ENCODE results near the gene DNAI4. TPM values are rescaled to one million over a fixed set of nuclear protein-coding genes. Genes with fewer than 3 reads are reported as not detected.

Gene DNAI4
- total and polyA plus RNA-seq, 9 of the 15 experiments (the other 6 are each of a cell fraction or from before 2014, with no cell fraction given), result 0.57 to 4.8 (median 2.6) TPM; not detected in 1

DNA sequence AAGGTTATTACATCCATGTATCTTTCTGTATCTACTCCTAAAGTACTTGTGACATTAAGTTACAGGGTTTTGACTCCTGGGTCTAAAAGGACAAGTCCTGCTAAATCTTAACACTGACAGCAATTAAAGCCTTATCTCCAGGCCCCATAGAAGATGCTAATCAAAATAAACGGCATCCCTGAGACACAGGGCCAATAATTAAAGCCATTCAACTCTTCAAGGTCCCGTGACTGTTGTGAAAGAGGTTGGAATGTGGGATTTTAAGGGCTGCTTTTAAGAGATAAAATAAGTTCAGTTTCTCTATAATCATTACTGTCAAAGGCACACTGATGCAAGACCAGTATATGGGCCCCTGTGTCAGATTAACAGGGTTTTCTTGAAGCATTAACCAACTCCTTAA lies 8.3 kb downstream of the DNAI4 start (continued):
- TF ChIP-seq RAD51 (IDR thresholded peaks at IDR 0.05; ENCODE audit: borderline replicate concordance, low read depth) (peak; percentile 60; the same call in 1 of the 2 replicates), NBN (IDR thresholded peaks at IDR 0.05; ENCODE audit: low read depth) (peak; percentile 74; the same call in 1 of the 2 replicates), ZNF584 (CRISPR knock-in tag; IDR thresholded peaks at IDR 0.05; ENCODE audit: low read depth) (peak; percentile 80; the same call in 1 of the 2 replicates), GATAD2B (IDR thresholded peaks at IDR 0.05; ENCODE audit: borderline replicate concordance) (peak; percentile 51; the same call in 1 of the 2 replicates), TOE1 (IDR thresholded peaks at IDR 0.05; ENCODE audit: borderline replicate concordance) (peak; percentile 81; the same call in 1 of the 2 replicates), TOE1 (CRISPR knock-in tag; IDR thresholded peaks at IDR 0.05; ENCODE audit: borderline replicate concordance, low read depth) (no peak), RHOXF2B (CRISPR knock-in tag; conservative IDR thresholded peaks at IDR 0.05) (no peak), JUND (IDR thresholded peaks at IDR 0.05; ENCODE audit: borderline replicate concordance, low read depth, low read length) (peak; percentile 42; the same call in 1 of the 2 replicates), JUND (tag; IDR thresholded peaks at IDR 0.05; ENCODE audit: borderline replicate concordance, low read depth, low read length) (no peak), BHLHE40 (IDR thresholded peaks at IDR 0.05; ENCODE audit: low read length) (peak; percentile 95), ZBTB17 (CRISPR knock-in tag; IDR thresholded peaks at IDR 0.05) (peak; percentile 50; the same call in 1 of the 2 replicates), GABPB1 (CRISPR knock-in tag; IDR thresholded peaks at IDR 0.05) (no peak), CREB1 (IDR thresholded peaks at IDR 0.05) (no peak), CREB1 (CRISPR knock-in tag; IDR thresholded peaks at IDR 0.05) (no peak), U2AF1 (optimal IDR thresholded peaks at IDR 0.05; ENCODE audit: low read depth, low read length) (no peak), MAFF (IDR thresholded peaks at IDR 0.05; ENCODE audit: low read length) (no peak), DPF2 (IDR thresholded peaks at IDR 0.05) (peak; percentile 91), STAT5A (IDR thresholded peaks at IDR 0.05; ENCODE audit: borderline replicate concordance, low read length) (peak; percentile 86; the same call in 1 of the 2 replicates), TBL1XR1 (IDR thresholded peaks at IDR 0.05; ENCODE audit: low read length in 2 of 2) (peak in 1 of 2 experiments; percentile 77; a peak in 2 of 4 replicates), ZNF24 (IDR thresholded peaks at IDR 0.05) (0 out of 2 replicates have a peak, but pooled peaks have one; percentile 16), YBX1 (IDR thresholded peaks at IDR 0.05) (no peak)
- TF ChIP-seq, protein P1, sequence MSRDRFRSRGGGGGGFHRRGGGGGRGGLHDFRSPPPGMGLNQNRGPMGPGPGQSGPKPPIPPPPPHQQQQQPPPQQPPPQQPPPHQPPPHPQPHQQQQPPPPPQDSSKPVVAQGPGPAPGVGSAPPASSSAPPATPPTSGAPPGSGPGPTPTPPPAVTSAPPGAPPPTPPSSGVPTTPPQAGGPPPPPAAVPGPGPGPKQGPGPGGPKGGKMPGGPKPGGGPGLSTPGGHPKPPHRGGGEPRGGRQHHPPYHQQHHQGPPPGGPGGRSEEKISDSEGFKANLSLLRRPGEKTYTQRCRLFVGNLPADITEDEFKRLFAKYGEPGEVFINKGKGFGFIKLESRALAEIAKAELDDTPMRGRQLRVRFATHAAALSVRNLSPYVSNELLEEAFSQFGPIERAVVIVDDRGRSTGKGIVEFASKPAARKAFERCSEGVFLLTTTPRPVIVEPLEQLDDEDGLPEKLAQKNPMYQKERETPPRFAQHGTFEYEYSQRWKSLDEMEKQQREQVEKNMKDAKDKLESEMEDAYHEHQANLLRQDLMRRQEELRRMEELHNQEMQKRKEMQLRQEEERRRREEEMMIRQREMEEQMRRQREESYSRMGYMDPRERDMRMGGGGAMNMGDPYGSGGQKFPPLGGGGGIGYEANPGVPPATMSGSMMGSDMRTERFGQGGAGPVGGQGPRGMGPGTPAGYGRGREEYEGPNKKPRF (IDR thresholded peaks at IDR 0.05; ENCODE audit: low read depth, low read length), result no peak
- TF ChIP-seq, protein P2, sequence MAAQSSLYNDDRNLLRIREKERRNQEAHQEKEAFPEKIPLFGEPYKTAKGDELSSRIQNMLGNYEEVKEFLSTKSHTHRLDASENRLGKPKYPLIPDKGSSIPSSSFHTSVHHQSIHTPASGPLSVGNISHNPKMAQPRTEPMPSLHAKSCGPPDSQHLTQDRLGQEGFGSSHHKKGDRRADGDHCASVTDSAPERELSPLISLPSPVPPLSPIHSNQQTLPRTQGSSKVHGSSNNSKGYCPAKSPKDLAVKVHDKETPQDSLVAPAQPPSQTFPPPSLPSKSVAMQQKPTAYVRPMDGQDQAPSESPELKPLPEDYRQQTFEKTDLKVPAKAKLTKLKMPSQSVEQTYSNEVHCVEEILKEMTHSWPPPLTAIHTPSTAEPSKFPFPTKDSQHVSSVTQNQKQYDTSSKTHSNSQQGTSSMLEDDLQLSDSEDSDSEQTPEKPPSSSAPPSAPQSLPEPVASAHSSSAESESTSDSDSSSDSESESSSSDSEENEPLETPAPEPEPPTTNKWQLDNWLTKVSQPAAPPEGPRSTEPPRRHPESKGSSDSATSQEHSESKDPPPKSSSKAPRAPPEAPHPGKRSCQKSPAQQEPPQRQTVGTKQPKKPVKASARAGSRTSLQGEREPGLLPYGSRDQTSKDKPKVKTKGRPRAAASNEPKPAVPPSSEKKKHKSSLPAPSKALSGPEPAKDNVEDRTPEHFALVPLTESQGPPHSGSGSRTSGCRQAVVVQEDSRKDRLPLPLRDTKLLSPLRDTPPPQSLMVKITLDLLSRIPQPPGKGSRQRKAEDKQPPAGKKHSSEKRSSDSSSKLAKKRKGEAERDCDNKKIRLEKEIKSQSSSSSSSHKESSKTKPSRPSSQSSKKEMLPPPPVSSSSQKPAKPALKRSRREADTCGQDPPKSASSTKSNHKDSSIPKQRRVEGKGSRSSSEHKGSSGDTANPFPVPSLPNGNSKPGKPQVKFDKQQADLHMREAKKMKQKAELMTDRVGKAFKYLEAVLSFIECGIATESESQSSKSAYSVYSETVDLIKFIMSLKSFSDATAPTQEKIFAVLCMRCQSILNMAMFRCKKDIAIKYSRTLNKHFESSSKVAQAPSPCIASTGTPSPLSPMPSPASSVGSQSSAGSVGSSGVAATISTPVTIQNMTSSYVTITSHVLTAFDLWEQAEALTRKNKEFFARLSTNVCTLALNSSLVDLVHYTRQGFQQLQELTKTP (IDR thresholded peaks at IDR 0.05; ENCODE audit: low read depth in 1 of 2, partially characterized antibody in 2 of 2), result no peak
- TF ChIP-seq, protein P3, sequence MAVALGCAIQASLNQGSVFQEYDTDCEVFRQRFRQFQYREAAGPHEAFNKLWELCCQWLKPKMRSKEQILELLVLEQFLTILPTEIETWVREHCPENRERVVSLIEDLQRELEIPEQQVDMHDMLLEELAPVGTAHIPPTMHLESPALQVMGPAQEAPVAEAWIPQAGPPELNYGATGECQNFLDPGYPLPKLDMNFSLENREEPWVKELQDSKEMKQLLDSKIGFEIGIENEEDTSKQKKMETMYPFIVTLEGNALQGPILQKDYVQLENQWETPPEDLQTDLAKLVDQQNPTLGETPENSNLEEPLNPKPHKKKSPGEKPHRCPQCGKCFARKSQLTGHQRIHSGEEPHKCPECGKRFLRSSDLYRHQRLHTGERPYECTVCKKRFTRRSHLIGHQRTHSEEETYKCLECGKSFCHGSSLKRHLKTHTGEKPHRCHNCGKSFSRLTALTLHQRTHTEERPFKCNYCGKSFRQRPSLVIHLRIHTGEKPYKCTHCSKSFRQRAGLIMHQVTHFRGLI (CRISPR knock-in tag; IDR thresholded peaks at IDR 0.05), result peak; percentile 63; the same call in 1 of the 2 replicates
